ENCODE measurements around the gene ASTN2. TPM values are rescaled to one million over a fixed set of nuclear protein-coding genes. Genes with fewer than 3 reads are reported as not detected.

Gene ASTN2
- total and polyA plus RNA-seq, 2 donors (not counting 3 experiments of a cell fraction or from before 2014, with no cell fraction given): 1.0 to 1.9 TPM

DNA sequence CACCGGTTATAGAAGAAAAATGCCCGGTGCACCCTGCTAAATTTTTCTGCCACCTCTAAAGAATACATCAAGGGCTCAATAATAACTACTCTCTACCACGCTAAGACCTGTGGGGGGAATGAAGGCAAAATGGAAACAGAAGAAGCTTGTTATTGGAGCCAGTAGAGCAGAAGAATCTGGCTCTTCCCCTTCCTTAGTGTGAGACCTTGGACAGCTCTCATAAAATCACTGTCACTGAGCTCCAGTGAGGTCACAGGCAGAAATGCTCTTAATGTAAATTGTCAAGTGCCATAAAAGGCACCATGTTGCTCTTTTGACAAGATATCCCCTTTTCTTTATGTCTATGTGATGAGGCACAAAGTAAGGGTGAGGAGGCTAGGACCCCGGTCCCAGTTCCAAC is 74.4 kb downstream of the ASTN2 start:
- Histone ChIP-seq H2AFZ (ENCODE audit: low read depth, low read length) (no peak overlapping the region), H3K4me2 (ENCODE audit: insufficient read depth, low read length) (no peak overlapping the region), H3K4me1 (ENCODE audit: control insufficient read depth, extremely low read depth, insufficient read depth, low read length) (no peaks in the 10 kb centered on the region), H3K27ac (ENCODE audit: insufficient read depth, low read depth, low read length) (no peak overlapping the region), H3K9me1 (replicated peaks; ENCODE audit: control insufficient read depth, extremely low read depth, insufficient read depth, low read length) (no peaks in the 10 kb centered on the region), H3K9ac (replicated peaks; ENCODE audit: extremely low read depth, insufficient read depth, low read length) (no peak overlapping the region), H3K27me3 (ENCODE audit: control insufficient read depth in 2 of 2, insufficient read depth in 2 of 2, low read length in 2 of 2) (no peaks in the 10 kb centered on the region), H3K36me3 (ENCODE audit: control insufficient read depth in 2 of 2, extremely low read depth in 1 of 2, insufficient read depth in 2 of 2, low read length in 2 of 2) (no peaks in the 10 kb centered on the region), H3K9me3 (replicated peaks; ENCODE audit: control insufficient read depth, insufficient read depth, low read length) (peaks cover 5% of the 10 kb centered on the region), H3K4me3 (replicated peaks in 1 of 3; ENCODE audit: insufficient read depth in 1 of 3, low read depth in 1 of 3, low read length in 3 of 3) (no peak overlapping the region), H4K20me1 (replicated peaks; ENCODE audit: control insufficient read depth, extremely low read depth, insufficient read depth, low read length) (no peaks in the 10 kb centered on the region), H3K79me2 (ENCODE audit: control insufficient read depth, insufficient read depth, low read length) (no peaks in the 10 kb centered on the region)
- no TSS peak for BruUV-seq (replicated peaks)
- intact Hi-C loops (cut with micrococcal nuclease) (no loop called here), dilution Hi-C loops (cut with MboI; ENCODE audit: extremely low pct_ligation_motif_present, low sequenced_read_pairs) (no loop called here)
- ChIA-PET POLR2A (no interaction called here), CTCF (no interaction called here)
- DNase-seq (ENCODE audit: low read depth, low spot score) (no peak), FAIRE-seq (no peak)
- TF ChIP-seq EZH2 (IDR thresholded peaks at IDR 0.05; ENCODE audit: borderline replicate concordance, low read depth, low read length, severe bottlenecking) (no peak), CTCF (IDR thresholded peaks at IDR 0.05; ENCODE audit: extremely low read depth in 1 of 2, insufficient read depth in 1 of 2, low read depth in 1 of 2, low read length in 2 of 2) (no peak), JUN (IDR thresholded peaks at IDR 0.05; ENCODE audit: borderline replicate concordance, insufficient read depth, insufficient read length, low read depth) (no peak), FOS (IDR thresholded peaks at IDR 0.05; ENCODE audit: borderline replicate concordance, insufficient read depth, low read length) (no peak)

DNA sequence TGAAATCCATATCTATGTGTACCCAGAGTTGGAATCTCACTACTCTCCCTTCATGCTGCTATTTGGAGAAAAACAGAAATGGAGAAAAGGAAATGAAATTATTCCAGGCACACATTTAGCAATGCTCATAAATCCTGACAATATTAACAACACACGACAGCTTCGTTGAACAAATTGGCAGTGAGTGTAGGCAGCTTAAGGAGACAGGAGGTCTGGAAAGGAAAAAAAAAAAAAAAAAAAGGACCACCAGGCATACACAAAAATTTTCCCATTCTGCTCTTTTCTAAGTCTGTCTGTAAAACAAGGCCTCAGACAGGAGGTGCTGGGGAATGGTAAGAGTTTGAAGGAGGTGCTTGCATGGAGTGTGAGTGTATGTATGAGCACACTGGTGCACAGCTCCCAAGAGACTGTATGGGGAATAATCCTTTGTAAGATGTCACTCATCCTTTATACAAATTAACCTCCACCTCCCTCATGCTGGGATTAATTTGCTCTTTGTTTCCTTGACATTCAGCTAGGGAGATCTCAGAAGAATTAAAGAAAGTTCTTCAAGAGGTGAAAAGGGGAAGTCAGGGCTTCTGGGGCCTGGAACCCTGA is 78.9 kb downstream of the ASTN2 start:
- Histone ChIP-seq H3K36me3 (ENCODE audit: control insufficient read depth in 2 of 2, extremely low read depth in 1 of 2, insufficient read depth in 2 of 2, low read length in 2 of 2) (no peaks in the 10 kb centered on the region), H3K4me2 (ENCODE audit: insufficient read depth, low read length) (no peak overlapping the region), H3K79me2 (ENCODE audit: control insufficient read depth, insufficient read depth, low read length) (no peaks in the 10 kb centered on the region), H3K4me1 (ENCODE audit: control insufficient read depth, extremely low read depth, insufficient read depth, low read length) (no peaks in the 10 kb centered on the region), H3K9me3 (replicated peaks; ENCODE audit: control insufficient read depth, insufficient read depth, low read length) (peaks cover 3% of the 10 kb centered on the region), H2AFZ (ENCODE audit: low read depth, low read length) (no peak overlapping the region), H3K27ac (ENCODE audit: insufficient read depth, low read depth, low read length) (no peak overlapping the region), H3K27me3 (ENCODE audit: control insufficient read depth in 2 of 2, insufficient read depth in 2 of 2, low read length in 2 of 2) (no peaks in the 10 kb centered on the region), H3K4me3 (replicated peaks in 1 of 3; ENCODE audit: insufficient read depth in 1 of 3, low read depth in 1 of 3, low read length in 3 of 3) (no peak overlapping the region), H3K9ac (replicated peaks; ENCODE audit: extremely low read depth, insufficient read depth, low read length) (no peak overlapping the region), H4K20me1 (replicated peaks; ENCODE audit: control insufficient read depth, extremely low read depth, insufficient read depth, low read length) (no peaks in the 10 kb centered on the region), H3K9me1 (replicated peaks; ENCODE audit: control insufficient read depth, extremely low read depth, insufficient read depth, low read length) (no peaks in the 10 kb centered on the region)
- TF ChIP-seq CTCF (IDR thresholded peaks at IDR 0.05; ENCODE audit: extremely low read depth in 1 of 2, insufficient read depth in 1 of 2, low read depth in 1 of 2, low read length in 2 of 2): no peak
- TF ChIP-seq MYC (IDR thresholded peaks at IDR 0.05; ENCODE audit: low read depth, low read length): no peak
- TF ChIP-seq FOS (IDR thresholded peaks at IDR 0.05; ENCODE audit: borderline replicate concordance, insufficient read depth, low read length): no peak
- TF ChIP-seq JUN (IDR thresholded peaks at IDR 0.05; ENCODE audit: borderline replicate concordance, insufficient read depth, insufficient read length, low read depth): no peak
- TF ChIP-seq POLR2A (IDR thresholded peaks at IDR 0.05; ENCODE audit: low read depth, low read length): no peak
- no peak for TF ChIP-seq GATA2 (IDR thresholded peaks at IDR 0.05; ENCODE audit: insufficient read depth, insufficient read length, low read depth, low read length)
- TF ChIP-seq EZH2 (IDR thresholded peaks at IDR 0.05; ENCODE audit: borderline replicate concordance, low read depth, low read length, severe bottlenecking): no peak
- no peak for TF ChIP-seq POLR2AphosphoS5 (IDR thresholded peaks at IDR 0.05; ENCODE audit: insufficient read depth, low read depth, low read length)
- TF ChIP-seq, protein P1, sequence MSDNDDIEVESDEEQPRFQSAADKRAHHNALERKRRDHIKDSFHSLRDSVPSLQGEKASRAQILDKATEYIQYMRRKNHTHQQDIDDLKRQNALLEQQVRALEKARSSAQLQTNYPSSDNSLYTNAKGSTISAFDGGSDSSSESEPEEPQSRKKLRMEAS (IDR thresholded peaks at IDR 0.05; ENCODE audit: insufficient read depth, insufficient read length): no peak
- ChIA-PET POLR2A (no interaction called here), CTCF (no interaction called here)
- intact Hi-C loops (cut with micrococcal nuclease): no loop called here
- no peak for FAIRE-seq
- BruUV-seq (replicated peaks): no TSS peak
- DNase-seq (ENCODE audit: low read depth, low spot score): no peak
- dilution Hi-C loops (cut with MboI; ENCODE audit: extremely low pct_ligation_motif_present, low sequenced_read_pairs): no loop called here

Measured in endothelial cell of umbilical vein (primary cell).